ENCODE data around the gene ALOX15.
"Not testable (repeated sequence)": the region's sequence is repeated elsewhere in the genome, so short reads cannot be mapped to it uniquely, and the experiment has no call there.

ALOX15 gene

GRCh38 chr17:4617090-4617489 lies 24.4 kb downstream of the ALOX15 start:
- no peak for DNase-seq (ENCODE audit: low spot score)

- DNase-seq (ENCODE audit: low spot score): no peak
Measured at GRCh38 chr17:4616476-4616875, 25.0 kb downstream of the ALOX15 start.

- no peak for DNase-seq (ENCODE audit: low spot score)
Measured at GRCh38 chr17:4610656-4611055, 30.8 kb downstream of the ALOX15 start.

- DNase-seq (ENCODE audit: low spot score): no peak
Measured at GRCh38 chr17:4610162-4610561, 31.3 kb downstream of the ALOX15 start.

- DNase-seq (ENCODE audit: low spot score): no peak
Measured at GRCh38 chr17:4609761-4610160, 31.7 kb downstream of the ALOX15 start.

GRCh38 chr17:4607773-4608187 lies 33.7 kb downstream of the ALOX15 start:
- DNase-seq (ENCODE audit: low spot score): no peak

- DNase-seq (ENCODE audit: low spot score): no peak
Measured at GRCh38 chr17:4607261-4607741, 34.2 kb downstream of the ALOX15 start.

- no peak for DNase-seq (ENCODE audit: low spot score)
Measured at GRCh38 chr17:4605826-4606225, 35.7 kb downstream of the ALOX15 start.

- DNase-seq (ENCODE audit: low spot score): not testable (repeated sequence)
Measured at GRCh38 chr17:4604736-4605135, 36.7 kb downstream of the ALOX15 start.

GRCh38 chr17:4604111-4604644 lies 37.3 kb downstream of the ALOX15 start:
- no peak for DNase-seq (ENCODE audit: low spot score)

- DNase-seq (ENCODE audit: low spot score): no peak
Measured at GRCh38 chr17:4602041-4602440, 39.4 kb downstream of the ALOX15 start.

GRCh38 chr17:4601326-4601725 lies 40.2 kb downstream of the ALOX15 start:
- DNase-seq (ENCODE audit: low spot score): no peak

- DNase-seq (ENCODE audit: low spot score): no peak
Measured at GRCh38 chr17:4600563-4600962, 40.9 kb downstream of the ALOX15 start.

- no peak for DNase-seq (ENCODE audit: low spot score)
Measured at GRCh38 chr17:4599505-4600281, 41.8 kb downstream of the ALOX15 start.

- no peak for DNase-seq (ENCODE audit: low spot score)
Measured at GRCh38 chr17:4598776-4599504, 42.5 kb downstream of the ALOX15 start.

GRCh38 chr17:4597975-4598374 lies 43.5 kb downstream of the ALOX15 start:
- DNase-seq (ENCODE audit: low spot score): no peak

GRCh38 chr17:4596636-4597380 lies 44.7 kb downstream of the ALOX15 start:
- DNase-seq (ENCODE audit: low spot score): no peak

GRCh38 chr17:4595685-4596342 lies 45.7 kb downstream of the ALOX15 start:
- not testable (repeated sequence) for DNase-seq (ENCODE audit: low spot score)

- peak; percentile 67 for DNase-seq (ENCODE audit: low spot score)
Measured at GRCh38 chr17:4594931-4595684, 46.4 kb downstream of the ALOX15 start.

GRCh38 chr17:4594406-4594805 lies 47.1 kb downstream of the ALOX15 start:
- DNase-seq (ENCODE audit: low spot score): no peak

GRCh38 chr17:4593021-4593421 lies 48.5 kb downstream of the ALOX15 start:
- no peak for DNase-seq (ENCODE audit: low spot score)

All from germinal center (tissue), 1 donor.